GM18519 (cell line): ENCODE data around the gene BRD3OS.

Source experiments
- ATAC-seq: cut with Tn5 transposase; IDR thresholded peaks from one replicate; pipeline ENCODE4 v1.9.1; 2021; ENCODE audit warnings: mild to moderate bottlenecking, moderate library complexity; ENCODE audit not compliant: unreplicated experiment, low FRiP score

Gene BRD3OS

GRCh38 chr9:134031783-134032182, 6.5 kb downstream of the BRD3OS start:
- ATAC-seq = no peak

GRCh38 chr9:134032456-134033222, 7.4 kb downstream of the BRD3OS start:
- no peak for ATAC-seq

- ATAC-seq = no peak
These were observed 8.4 kb downstream of the BRD3OS start for GRCh38 chr9:134033516-134034214.

GRCh38 chr9:134034215-134035040, 9.1 kb downstream of the BRD3OS start:
- no peak for ATAC-seq

GRCh38 chr9:134035041-134036039, 10.1 kb downstream of the BRD3OS start:
- ATAC-seq = no peak

GRCh38 chr9:134036130-134036529, 10.8 kb downstream of the BRD3OS start:
- ATAC-seq = no peak

- ATAC-seq = no peak
These were observed 12.4 kb downstream of the BRD3OS start for GRCh38 chr9:134037641-134038040.

GRCh38 chr9:134039386-134040175, 14.3 kb downstream of the BRD3OS start:
- ATAC-seq = no peak

- no peak for ATAC-seq
These were observed 14.9 kb downstream of the BRD3OS start for GRCh38 chr9:134040176-134040565.

GRCh38 chr9:134040781-134041648, 15.7 kb downstream of the BRD3OS start:
- ATAC-seq = no peak

- ATAC-seq = no peak
These were observed 16.3 kb downstream of the BRD3OS start for GRCh38 chr9:134041649-134041962.

GRCh38 chr9:134043531-134043988, 18.3 kb downstream of the BRD3OS start:
- ATAC-seq = no peak

GRCh38 chr9:134044944-134045343, 19.7 kb downstream of the BRD3OS start:
- ATAC-seq = no peak

GRCh38 chr9:134045841-134046544, 20.7 kb downstream of the BRD3OS start:
- ATAC-seq = no peak

- ATAC-seq = no peak
These were observed 21.8 kb downstream of the BRD3OS start for GRCh38 chr9:134046894-134047681.

- no peak for ATAC-seq
These were observed 22.7 kb downstream of the BRD3OS start for GRCh38 chr9:134047868-134048581.
